HL-60/S4 (cell line): Measurements from ENCODE around the gene ADAMTS8.

ENCODE experiments used
- in situ Hi-C: fragments of 300-500 bp; cut with MboI; formaldehyde crosslinking; loops from 2 replicates; pipeline ENCODE4 v1.14.3; 2022; ENCODE audit warnings: low sequenced_read_pairs

The ADAMTS8 gene

DNA sequence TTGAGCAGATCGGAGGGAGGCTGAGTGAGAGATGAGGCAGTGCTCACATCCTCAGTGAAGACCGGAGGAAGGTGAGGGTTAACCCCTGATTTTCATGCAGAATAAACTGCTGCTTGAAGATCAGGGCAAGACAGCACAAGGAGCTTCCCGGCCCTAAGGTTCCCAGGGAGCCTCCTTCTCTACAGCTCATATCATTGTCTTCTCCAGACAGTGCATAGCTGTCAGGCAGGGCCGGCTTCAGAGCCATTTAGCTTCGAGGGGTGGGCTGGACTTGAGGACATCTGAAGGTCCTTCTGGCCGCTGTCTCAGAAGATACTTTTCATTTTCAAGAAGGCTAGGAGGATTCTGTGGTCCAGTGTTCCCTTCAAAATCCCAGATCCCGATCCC lies 7.2 kb downstream of the ADAMTS8 start:
- in situ Hi-C loops: loop anchor here (10.0 kb wide), 2 partner anchors 216 to 444 kb away; no protein-coding TSS in a partner anchor

DNA sequence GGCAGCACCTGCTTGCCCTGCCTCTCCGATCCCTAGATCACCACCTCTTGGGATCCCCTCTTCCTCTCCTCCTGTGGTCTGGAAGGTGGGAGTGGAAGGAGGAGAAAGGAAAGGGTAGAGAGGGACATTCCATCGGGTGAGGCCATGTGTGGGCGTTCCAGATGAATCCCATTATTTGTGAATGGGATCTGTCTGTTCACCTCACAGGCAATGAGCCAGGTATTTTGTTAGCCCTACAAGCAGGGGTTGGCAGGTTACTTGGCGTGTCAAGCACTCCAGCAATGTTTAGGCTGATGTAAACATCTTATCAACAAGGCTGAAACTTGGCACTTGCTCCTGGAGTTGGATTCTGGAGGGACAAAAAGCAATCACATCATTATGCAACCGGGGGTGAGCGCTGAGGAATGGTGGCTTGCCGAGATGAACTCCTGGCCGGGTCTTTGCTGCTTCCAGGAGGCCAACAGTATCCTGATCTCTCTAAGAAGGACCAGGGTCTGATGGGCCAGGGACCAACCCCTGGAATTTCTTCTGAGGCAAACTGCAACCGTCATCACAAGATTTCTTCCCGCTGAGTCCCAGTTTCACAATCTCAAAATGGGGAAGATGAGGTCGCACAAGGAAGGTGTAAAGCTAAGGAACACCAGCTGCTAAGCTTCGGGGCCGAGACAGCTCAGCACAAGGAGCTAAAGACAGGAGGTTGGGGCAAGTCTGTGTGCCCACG lies 7.8 kb downstream of the ADAMTS8 start:
- in situ Hi-C loops: loop anchor here (10.0 kb wide), 2 partner anchors 216 to 444 kb away; no protein-coding TSS in a partner anchor

DNA sequence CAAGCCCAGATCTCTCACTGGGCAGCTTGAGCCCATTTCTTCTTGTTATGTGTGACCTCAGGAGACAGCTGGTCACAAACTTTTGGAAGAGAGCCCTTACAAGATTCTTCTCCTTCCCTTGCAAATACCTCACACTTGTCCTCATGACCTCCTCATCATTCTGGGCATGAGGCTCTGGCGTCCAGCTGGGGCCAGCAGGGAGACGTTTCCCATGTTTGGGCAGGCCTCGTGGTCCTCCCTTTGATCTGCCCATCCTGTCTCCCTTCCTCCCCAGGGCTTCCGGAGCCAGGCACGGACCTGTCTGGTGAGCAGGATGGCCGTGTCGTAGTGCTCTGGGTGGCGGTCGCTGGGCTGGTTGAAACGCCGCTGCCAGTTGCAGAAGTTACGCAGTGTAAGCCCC lies 9.7 kb downstream of the ADAMTS8 start:
- in situ Hi-C loops: no loop called here

DNA sequence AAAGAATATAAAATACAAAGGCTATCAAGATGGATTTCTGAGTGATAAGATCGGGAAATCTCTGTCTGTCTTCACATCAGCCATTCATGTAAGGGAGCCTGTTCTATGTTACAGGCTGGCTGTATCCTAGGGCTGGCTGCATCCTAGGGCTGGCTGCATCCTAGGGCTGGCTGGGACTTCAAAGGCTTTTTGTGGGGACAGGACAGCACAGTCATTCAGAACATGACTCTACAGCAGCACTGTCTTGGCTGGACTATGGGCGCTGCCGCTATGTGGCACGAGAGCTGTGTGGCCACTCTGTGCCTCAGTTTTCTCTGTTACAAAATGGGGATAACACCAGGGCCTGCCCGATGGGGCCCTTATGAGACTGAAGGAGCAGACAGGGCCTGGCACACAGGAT lies 10.2 kb downstream of the ADAMTS8 start:
- in situ Hi-C loops: no loop called here

DNA sequence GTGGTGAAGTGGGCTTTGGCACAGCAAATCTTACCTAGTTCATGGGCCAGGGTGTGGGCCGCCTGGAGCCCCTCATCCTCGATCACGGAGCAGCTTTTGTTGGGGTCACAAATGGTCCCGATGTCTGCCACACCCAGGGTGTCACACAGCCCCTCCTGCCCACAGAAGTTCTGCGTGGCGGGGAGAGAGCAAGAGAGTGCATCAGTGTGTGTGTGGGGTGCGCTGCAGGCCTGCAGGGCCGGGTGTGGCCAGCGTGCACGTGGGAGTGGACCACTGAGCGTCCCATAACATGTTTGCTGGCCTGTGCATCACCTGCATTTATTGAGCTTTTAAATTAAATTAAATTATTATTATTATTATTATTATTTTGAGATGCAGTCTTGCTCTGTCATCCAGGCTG lies 11.5 kb downstream of the ADAMTS8 start:
- in situ Hi-C loops: no loop called here

DNA sequence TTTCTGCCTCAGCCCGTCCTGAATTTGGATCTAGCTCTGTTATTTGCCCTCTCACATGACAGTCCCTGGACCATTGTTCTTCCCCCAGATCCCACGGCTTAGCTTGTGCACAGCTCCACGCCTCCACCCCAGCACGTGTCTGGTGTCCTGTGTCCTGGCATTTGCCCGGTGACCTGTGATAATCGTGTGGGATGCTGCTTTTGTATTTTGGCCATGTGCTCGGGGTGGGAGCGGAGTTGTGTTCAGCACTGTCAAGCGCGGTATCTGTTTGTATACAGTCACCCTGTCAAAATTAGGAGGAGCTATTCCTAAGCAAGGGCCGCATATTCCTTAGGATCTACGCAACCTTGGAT lies 11.9 kb downstream of the ADAMTS8 start:
- in situ Hi-C loops: no loop called here

DNA sequence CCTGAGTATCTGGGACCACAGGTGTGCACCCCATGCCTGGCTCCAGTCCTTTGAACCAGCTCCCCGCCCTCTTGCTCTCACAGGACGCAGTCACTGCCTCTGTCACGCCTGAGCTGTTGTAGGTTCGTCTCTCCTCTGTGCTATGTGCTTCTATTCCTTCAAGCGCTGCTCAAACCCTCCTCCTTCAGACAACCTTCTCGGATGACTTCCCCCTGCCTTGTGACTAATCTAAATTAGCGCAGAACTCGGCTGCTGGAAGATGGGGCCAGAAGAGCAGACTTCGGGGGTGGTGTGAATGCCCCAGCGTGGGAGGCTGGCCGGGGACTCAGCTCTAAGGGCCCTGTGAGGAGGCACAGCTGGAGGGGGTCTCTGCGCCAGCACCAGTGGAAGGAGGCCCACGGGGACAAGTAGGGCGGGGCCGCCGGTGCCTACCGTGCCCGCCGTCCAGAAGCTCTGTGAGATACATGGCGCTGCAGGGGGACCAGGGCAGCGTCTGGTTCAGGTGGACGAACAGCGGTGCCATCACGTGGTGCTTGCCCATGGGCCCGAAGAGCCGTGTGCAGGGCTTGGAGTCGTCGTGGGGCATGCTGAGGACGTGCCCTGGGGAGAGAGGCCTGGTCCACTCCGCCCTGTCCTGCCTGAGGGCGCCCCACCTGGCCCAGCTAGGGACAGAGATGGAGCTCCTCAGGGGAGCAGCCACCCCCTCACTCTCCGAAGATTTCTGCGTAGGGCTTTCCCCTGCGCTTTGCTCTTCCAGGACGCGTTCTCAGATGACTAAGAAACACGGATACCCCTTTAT lies 12.5 kb downstream of the ADAMTS8 start:
- in situ Hi-C loops: no loop called here

DNA sequence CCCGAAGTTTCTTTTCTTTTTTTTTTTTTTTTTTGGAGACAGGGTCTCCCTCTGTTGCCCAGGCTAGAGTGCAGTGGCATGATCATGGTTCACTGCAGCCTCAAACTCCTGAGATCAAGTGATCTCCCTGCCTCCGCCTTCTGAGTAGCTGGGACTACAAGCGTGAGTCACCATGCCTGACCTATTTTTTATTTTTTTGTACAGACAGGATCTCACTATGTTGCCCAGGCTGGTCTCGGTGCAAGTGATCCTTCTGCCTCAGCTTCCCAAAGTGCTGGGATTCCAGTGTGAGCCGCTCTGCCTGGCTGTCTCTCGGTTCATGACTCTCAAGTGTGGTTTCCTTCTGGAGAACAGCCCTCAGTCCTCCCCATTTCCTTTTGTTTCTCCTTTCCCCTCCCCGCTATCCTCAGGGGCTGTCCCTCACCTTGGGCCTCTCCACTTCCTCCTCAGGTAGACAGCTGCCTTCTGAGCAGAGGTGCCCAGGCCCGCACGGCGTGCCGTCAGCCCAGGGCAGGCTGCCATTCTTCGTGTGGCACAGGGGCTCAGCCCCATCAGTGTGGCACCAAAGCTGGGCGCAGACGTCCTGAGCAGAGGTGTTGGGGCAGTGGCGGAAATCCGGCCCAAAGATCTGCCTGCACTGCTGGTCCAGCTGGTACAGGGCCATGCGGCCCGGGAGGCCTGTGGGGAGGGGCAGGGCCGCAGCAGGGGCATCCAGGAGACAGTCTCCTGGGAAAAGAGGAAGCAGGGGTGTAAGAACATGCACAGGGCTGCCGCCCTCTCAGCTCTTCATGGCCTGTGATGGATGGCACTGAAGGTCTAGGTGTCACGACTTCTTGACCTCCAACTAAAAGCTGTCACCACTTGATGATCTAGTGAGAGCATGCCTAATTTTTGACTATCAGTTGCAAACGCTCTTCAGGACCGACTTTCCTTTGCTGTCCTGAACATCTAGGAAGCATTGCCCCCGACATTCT lies 14.0 kb downstream of the ADAMTS8 start:
- in situ Hi-C loops: no loop called here

DNA sequence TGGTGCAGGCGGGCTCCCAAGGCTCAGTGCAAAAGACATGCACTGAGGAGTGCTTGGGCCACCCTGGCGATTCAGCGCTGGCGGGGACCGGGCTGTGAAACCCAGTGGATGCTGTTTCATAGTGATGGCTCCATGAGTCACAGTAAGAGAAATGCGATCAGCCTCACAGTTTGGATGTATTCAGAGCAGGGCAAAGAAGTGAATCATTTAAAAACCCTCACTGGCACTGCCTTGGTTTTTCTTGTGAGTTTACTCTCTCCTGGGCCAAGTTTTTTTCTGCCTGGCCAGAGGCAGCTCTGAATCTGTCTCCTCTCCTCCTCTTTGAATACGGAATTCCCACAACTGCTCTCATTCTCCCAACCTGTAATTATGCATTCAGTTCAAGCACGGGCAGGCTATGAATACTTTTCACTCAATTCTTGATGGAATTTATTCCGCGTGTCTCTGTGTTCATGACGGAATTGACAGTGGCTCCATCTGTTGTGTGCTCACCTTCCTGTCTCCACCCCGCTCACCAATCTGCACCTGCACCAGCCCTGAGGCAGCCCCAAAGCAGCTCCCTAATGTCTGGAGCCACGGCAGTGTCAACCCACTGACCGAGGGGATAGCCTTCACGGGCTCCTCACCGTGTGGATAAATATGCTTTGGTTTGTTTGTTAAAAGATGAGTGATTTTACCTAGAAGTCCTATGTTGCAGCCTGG lies 14.9 kb downstream of the ADAMTS8 start:
- in situ Hi-C loops: no loop called here

DNA sequence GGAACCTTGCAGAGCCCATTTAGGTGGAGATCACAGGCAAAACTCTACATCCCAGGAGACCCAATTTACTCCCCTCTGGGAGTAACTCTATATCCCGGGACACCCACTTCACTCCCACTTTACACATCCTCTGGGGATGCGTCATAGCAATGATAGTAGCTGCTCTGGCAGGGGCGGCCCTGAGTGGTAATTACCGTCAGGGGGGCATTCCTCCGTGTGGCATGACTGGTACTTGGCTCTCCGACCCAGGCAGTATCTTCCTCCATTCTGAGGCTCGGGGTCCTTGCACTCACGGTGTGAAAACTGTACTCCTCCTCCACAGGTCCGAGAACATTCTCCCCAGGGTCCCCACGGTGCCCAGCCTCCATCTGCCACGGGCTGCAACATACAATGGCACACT lies 17.2 kb downstream of the ADAMTS8 start:
- in situ Hi-C loops: no loop called here

DNA sequence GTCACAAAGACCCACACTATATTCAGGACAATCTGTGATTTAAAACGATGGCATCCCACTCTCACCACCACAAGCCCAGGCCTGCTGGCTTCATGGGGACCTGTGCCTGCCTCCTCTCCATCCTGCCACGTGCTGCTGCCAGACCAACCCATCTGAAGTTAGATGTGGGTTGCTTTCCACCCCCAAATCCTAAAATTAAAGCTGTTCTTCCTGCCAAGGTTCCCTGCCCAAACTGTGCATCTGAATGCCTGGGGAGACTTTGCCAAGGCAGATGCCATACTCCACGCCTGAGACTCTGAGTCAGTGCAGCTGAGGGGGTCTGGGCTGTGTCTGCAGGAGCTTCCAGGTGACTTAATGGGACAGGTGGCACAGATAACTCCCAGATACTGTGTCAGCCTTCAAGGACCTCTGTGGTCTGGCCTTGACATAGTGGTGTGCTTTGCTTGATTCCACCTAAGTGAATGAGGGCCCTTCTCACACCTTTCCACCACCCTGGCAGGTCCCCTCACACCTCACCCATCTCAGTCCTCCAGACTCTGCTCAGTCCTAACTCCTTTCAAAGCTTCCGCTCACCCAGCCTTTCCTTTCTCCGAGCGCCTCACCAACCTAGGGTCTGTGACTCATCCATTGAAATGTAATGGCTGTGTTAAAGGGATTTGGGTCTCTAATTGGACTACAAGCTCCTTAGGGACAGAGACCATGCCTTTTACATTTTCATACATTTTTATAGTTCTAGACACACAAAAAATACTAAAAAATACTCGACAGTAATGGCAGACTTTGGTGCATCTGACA lies 18.6 kb downstream of the ADAMTS8 start:
- in situ Hi-C loops: no loop called here

DNA sequence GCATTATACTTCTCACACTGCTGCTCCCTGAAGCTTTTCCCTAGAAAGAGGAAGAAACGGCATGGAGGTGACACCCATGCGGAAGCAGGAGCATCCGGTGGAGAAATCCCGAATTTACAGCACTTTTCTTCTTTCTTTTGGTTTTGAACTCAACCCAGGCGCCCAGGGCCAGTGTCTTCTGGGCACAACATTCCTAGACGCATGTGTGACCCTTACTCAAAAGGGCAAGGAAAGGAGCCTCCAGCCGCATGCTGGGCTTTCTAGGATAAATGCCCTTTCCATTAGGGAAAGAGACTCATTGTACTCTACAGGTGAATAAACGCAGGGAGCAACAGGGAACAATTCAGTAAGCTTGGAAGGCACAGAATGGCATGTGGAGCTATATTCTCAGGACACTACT lies 19.5 kb downstream of the ADAMTS8 start:
- in situ Hi-C loops: no loop called here

DNA sequence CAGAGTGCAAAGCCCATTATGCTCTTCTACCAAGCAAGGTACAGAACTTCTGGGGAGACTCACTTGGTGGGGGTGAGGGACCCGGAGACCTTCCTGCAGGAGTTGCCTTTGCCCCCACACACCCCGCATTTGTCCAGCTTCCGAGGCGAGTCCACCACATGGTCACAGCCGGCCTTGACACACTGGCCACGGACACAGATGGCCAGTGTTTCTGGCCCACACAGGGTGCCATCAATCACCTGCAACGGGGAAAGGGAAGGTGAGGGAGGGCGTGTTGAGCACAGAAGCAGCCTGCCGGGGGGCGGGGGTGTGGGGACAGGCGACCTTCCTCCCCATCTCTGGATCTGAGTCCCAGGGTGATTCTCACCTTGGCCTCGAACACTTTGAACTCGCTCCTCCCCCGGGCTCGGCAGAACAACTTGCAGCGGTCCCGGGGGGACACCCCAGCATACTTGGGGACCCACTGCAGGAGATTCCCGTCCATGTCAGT lies 20.0 kb downstream of the ADAMTS8 start:
- in situ Hi-C loops: no loop called here

DNA sequence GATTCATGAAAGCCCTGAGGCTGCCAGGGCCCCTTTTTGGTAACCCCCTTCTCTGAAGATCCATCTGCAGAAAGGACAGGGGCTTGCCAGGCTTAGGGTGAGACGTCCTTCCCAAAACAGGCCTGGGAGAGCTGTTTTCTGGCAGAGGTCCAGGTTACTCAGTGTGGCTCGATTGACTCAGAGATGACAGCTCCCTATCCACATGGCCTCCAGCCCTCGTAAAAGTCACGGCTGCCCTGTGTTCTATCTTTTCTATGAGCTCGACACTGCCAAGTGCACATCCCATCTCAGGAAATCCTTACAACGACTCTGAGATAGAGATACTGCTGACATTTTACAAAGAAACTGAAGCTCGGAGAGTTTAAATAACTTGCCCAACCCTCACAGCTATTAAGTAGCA lies 20.4 kb downstream of the ADAMTS8 start:
- in situ Hi-C loops: no loop called here

DNA sequence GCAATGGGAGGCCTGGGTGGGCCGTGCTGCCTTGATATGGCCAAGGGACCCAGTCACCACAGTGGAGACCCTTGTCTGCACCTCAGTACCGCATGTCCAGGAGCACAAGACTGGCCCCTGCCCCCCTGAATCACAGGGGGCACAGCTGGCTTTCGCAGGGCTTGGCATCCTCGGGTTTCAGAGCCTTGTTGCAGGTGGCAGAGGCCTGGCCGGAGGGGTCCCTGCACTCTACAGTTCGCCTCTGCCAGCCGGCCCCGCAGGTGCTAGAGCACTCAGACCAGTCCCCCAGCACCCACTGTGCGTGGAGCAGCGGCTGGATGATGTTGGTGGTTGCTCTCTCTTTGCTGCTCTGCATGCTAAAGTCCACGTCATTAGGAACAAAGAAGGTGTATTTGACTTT lies 23.0 kb downstream of the ADAMTS8 start:
- in situ Hi-C loops: no loop called here

DNA sequence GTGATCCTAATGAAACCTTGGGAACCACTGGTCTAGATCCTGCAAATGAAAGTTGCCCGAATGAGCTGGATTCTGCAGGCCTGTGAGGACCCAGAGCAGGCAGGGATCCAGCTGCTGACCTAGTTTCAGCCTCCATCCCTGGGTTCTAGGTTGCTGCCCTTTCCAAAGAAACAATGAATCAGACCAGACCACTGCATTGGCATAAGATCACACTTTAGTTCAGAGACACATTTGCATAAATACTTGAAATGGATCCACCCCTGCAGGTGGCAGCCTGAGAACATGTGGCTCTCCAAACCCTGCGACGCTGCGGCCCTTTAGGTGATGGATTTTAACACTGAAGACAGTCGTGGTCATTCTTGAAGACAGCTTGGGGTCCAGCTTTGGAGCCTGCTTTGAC lies 23.7 kb downstream of the ADAMTS8 start:
- in situ Hi-C loops: no loop called here

DNA sequence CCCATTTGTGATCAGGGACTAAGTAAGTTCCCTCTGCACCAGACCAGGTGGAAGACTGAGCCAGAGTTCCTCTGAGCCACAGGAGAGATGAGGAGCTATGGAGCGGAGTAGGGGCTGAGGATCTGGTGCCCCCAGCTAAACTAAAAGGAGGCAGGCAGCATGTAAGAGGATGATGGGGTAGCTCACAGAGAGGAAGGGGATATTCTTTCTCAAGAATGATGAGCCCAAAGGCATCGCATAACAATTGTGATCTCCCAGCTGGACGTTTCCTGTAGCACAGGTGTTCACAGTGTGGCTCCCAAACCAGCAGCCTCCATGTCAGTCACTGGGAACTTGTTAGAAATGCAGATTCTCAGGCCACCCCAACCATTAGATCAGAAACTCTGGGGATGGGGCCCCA lies 24.4 kb downstream of the ADAMTS8 start:
- in situ Hi-C loops: no loop called here

DNA sequence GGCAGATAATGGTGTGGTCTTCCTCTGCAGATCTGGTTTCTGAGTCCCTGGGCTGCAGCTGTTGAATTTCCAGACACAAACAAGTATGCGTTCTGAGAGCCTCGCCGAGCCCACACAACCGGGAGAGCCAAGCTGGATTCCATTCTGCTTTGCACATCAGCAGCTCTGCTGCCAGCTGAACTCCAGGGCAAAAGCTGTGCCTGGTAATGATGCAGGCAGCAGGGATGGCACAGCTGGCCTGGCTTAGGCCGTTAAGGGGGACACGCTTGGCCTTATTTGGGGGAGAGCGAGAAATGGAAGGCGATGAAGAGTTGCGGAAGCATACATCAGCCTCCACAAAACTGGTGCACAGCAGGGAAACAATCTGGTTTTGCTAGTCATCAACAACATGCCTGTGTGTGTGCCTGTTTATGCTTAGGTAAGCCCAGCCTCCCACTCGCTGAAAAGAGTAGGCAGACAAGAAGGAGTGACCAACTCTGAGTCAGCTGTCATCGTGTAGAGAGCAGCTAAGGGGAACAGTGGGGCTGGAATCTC lies 25.1 kb downstream of the ADAMTS8 start:
- in situ Hi-C loops: no loop called here

DNA sequence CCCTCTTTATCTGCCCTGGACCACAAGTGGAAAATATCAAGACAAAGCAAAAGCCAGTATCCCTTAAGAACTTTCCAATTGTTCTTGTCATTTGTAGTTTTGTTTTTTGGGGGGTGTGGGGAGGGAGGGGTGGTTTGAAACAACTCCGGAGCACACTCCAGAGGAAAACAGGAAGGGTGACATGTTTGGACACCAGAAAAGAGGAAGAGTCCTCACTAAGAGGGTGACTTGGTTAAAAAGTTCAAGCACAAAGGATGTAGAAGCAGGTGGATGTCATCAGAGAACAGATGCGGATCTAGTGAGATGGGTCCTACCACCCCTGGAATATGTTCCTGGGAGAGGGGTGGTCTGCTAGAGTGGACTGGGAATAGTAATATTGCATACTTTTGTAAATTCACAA lies 25.8 kb downstream of the ADAMTS8 start:
- in situ Hi-C loops: no loop called here
